Measurements from ENCODE around the gene MEIS2. TPM values are rescaled to one million over a fixed set of nuclear protein-coding genes. Genes with fewer than 3 reads are reported as not detected.

The MEIS2 gene
- total RNA-seq, 5 donors from 2014 or later (not counting 1 experiment from before 2014, with no cell fraction given) = 0.38 to 0.54 TPM; not detected in 3

DNA sequence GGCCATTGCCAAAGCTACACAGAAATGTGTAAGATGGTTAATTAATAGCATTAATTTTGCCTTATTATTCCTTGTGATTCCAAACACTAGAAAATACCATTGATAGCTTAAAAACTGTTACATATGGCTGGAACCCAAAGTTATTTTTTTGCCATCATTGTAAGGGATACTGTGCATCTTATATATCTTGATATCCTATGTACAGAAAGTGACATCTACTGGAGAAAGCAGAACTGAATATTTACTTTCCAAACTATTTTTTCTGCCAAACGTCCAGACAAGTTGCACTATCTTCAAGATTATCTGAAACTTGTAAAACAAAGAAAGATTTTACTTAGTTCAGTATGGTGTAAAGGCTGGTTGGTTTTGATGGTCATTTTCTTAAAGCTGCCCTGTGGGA is 33.3 kb upstream of the MEIS2 start:
- CTCF ChIA-PET = interaction anchor here in 1 of 2 donors (0.6 kb wide), 1 partner anchor 44 kb away, joined by 3 read pairs; no protein-coding TSS in a partner anchor
- H3K9me3 ChIP-seq = no peaks in the 10 kb centered on the region
- DNase-seq = no peak

DNA sequence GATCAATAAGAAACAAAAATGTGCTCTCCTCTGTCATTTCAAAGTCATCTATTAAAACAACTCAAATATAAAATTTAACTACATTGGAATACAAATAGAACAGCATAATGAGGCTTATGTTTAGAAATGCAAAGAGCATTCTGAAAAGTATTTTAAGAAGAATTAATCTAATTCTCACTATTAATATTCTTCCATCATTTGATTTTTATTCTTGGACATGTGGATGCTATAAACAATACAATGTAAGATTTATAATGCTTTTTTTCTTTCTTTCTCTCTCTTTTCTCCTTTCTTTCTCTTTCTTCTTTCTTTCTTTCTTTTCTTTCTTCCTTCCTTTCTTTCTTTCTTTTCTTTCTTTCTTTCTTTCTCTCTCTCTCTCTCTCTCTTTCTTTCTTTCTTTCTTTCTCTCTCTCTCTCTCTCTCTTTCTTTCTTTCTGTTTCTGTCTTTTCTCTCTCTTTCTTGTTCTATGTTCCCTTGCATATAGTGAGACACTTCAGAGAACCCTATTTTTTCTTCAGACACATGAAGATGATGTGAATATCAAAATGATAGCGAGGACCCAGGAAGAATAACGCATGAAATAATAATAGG is 32.6 kb upstream of the MEIS2 start:
- Histone ChIP-seq H3K4me1 (ENCODE audit: control insufficient read depth in 1 of 2, extremely low read depth in 1 of 2, insufficient read depth in 2 of 2, low read length in 2 of 2) (no peaks in the 10 kb centered on the region), H3K4me3 (ENCODE audit: control insufficient read depth in 1 of 2, extremely low read depth in 1 of 2, low read length in 1 of 2) (no peak overlapping the region), H3K27me3 (replicated peaks in 1 of 2; ENCODE audit: control insufficient read depth in 2 of 2, extremely low read depth in 1 of 2, insufficient read depth in 2 of 2, low read length in 1 of 2) (peaks cover 0 to 8% of the 10 kb centered on the region in 2 experiments), H3K36me3 (ENCODE audit: control insufficient read depth in 2 of 2, extremely low read depth in 1 of 2, insufficient read depth in 1 of 2, low read length in 1 of 2) (no peaks in the 10 kb centered on the region), H3K9me3 (no peaks in the 10 kb centered on the region), H3K27ac (ENCODE audit: low read length) (no peak overlapping the region)
- no peak overlapping the region for H3K27ac Mint-ChIP-seq
- no peaks in the 10 kb centered on the region for H3K36me3 Mint-ChIP-seq
- peaks cover 16 to 20% of the 10 kb centered on the region in 2 donors for H3K27me3 Mint-ChIP-seq
- ChIA-PET CTCF (interaction anchor here in 1 of 2 donors (0.6 kb wide), 1 partner anchor 43 kb away, joined by 3 read pairs; no protein-coding TSS in a partner anchor), POLR2A (no interaction called here)
- no peaks in the 10 kb centered on the region for H3K4me1 Mint-ChIP-seq
- ATAC-seq (replicated peaks in 1 of 4) (no peak), DNase-seq (no peak)
- no CpG with 5 or more reads among the region's 2 CpGs for WGBS (ENCODE audit: insufficient coverage)
- H3K4me3 Mint-ChIP-seq = no peak overlapping the region
- no peaks in the 10 kb centered on the region for H3K9me3 Mint-ChIP-seq

More for the DNA sequence above, 33.3 kb upstream of the MEIS2 start:
- no peaks in the 10 kb centered on the region for H3K4me1 Mint-ChIP-seq
- no peaks in the 10 kb centered on the region for H3K36me3 Mint-ChIP-seq
- Histone ChIP-seq H3K4me1 (ENCODE audit: control insufficient read depth in 1 of 2, extremely low read depth in 1 of 2, insufficient read depth in 2 of 2, low read length in 2 of 2) (no peaks in the 10 kb centered on the region), H3K4me3 (ENCODE audit: control insufficient read depth in 1 of 2, extremely low read depth in 1 of 2, low read length in 1 of 2) (no peak overlapping the region), H3K27ac (ENCODE audit: low read length) (no peak overlapping the region), H3K36me3 (ENCODE audit: control insufficient read depth in 2 of 2, extremely low read depth in 1 of 2, insufficient read depth in 1 of 2, low read length in 1 of 2) (no peaks in the 10 kb centered on the region), H3K27me3 (replicated peaks in 1 of 2; ENCODE audit: control insufficient read depth in 2 of 2, extremely low read depth in 1 of 2, insufficient read depth in 2 of 2, low read length in 1 of 2) (peaks cover 0 to 8% of the 10 kb centered on the region in 2 experiments)
- POLR2A ChIA-PET = no interaction called here
- H3K9me3 Mint-ChIP-seq = no peaks in the 10 kb centered on the region
- no peak overlapping the region for H3K27ac Mint-ChIP-seq
- no peak for ATAC-seq (replicated peaks in 1 of 4)
- no CpG with 5 or more reads among the region's 1 CpG for WGBS (ENCODE audit: insufficient coverage)
- H3K4me3 Mint-ChIP-seq = no peak overlapping the region
- H3K27me3 Mint-ChIP-seq = peaks cover 16 to 20% of the 10 kb centered on the region in 2 donors

DNA sequence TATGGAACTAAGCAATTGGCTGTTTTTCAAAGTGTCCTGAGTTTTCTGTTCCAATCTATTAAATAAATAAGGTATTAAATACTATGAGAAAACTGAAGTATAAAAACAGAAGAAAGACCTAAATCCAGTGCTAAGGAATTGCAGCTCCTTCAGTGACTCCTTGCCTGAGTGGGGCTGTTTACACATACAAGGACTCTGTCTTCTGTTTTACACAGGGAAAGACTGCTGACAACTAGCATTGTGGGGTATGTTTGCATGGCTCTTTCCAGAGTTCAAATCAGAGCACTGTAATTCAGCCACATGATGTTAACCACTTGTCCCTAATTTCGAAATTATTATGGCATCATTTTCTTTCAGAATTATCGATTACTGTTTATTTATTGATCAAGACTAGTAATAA is 31.3 kb upstream of the MEIS2 start:
- H3K4me3 ChIP-seq (ENCODE audit: control insufficient read depth in 1 of 2, extremely low read depth in 1 of 2, low read length in 1 of 2) = no peak overlapping the region
- Mint-ChIP-seq H3K4me1 (no peaks in the 10 kb centered on the region), H3K27ac (no peak overlapping the region), H3K4me3 (no peak overlapping the region), H3K27me3 (peaks cover 13 to 20% of the 10 kb centered on the region in 2 donors), H3K36me3 (no peaks in the 10 kb centered on the region), H3K9me3 (no peaks in the 10 kb centered on the region)
- CTCF ChIA-PET = no interaction called here
- no peaks in the 10 kb centered on the region for H3K9me3 ChIP-seq
- H3K4me1 ChIP-seq (ENCODE audit: control insufficient read depth in 1 of 2, extremely low read depth in 1 of 2, insufficient read depth in 2 of 2, low read length in 2 of 2) = no peaks in the 10 kb centered on the region
- no peak for ATAC-seq (replicated peaks in 1 of 4)
- no peaks in the 10 kb centered on the region for H3K36me3 ChIP-seq (ENCODE audit: control insufficient read depth in 2 of 2, extremely low read depth in 1 of 2, insufficient read depth in 1 of 2, low read length in 1 of 2)
- POLR2A ChIA-PET = no interaction called here
- no peak overlapping the region for H3K27ac ChIP-seq (ENCODE audit: low read length)
- 0% methylated on average over 1 of the region's 2 CpGs for WGBS (ENCODE audit: insufficient coverage)
- peaks cover 0 to 8% of the 10 kb centered on the region in 2 experiments for H3K27me3 ChIP-seq (replicated peaks in 1 of 2; ENCODE audit: control insufficient read depth in 2 of 2, extremely low read depth in 1 of 2, insufficient read depth in 2 of 2, low read length in 1 of 2)
- DNase-seq = no peak

DNA sequence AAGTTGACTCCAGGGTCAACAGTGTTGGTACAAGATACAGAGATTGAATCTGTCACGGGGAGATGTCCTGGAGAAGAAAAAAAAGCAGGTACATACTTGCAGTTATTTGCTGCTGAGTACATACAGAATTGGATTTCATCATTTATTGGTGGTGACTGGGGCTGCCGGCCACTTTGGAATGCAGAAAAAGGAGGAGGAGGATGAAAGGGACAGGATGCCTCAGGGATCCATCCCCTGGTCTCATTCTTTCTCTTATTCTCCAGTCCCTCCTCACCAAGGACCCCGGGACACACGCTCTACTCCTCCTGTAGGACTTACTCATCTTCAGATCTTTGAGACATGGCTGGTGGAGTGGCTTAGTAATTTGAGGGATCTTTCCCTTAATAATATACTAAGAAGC is 30.0 kb upstream of the MEIS2 start:
- H3K27ac Mint-ChIP-seq = no peak overlapping the region
- ChIA-PET POLR2A (interaction anchor here in 1 of 2 donors (0.6 kb wide), 1 partner anchor 9 kb away, joined by 3 read pairs; no protein-coding TSS in a partner anchor), CTCF (interaction anchor here in 1 of 2 donors (1.2 kb wide), 1 partner anchor 9 kb away, joined by 4 read pairs; no protein-coding TSS in a partner anchor)
- Histone ChIP-seq H3K4me3 (ENCODE audit: control insufficient read depth in 1 of 2, extremely low read depth in 1 of 2, low read length in 1 of 2) (no peak overlapping the region), H3K4me1 (ENCODE audit: control insufficient read depth in 1 of 2, extremely low read depth in 1 of 2, insufficient read depth in 2 of 2, low read length in 2 of 2) (no peaks in the 10 kb centered on the region), H3K27me3 (replicated peaks in 1 of 2; ENCODE audit: control insufficient read depth in 2 of 2, extremely low read depth in 1 of 2, insufficient read depth in 2 of 2, low read length in 1 of 2) (peaks cover 0 to 8% of the 10 kb centered on the region in 2 experiments), H3K9me3 (no peaks in the 10 kb centered on the region), H3K36me3 (ENCODE audit: control insufficient read depth in 2 of 2, extremely low read depth in 1 of 2, insufficient read depth in 1 of 2, low read length in 1 of 2) (no peaks in the 10 kb centered on the region), H3K27ac (ENCODE audit: low read length) (no peak overlapping the region)
- DNase-seq (no peak), ATAC-seq (replicated peaks in 1 of 4) (no peak)
- H3K36me3 Mint-ChIP-seq = no peaks in the 10 kb centered on the region
- H3K27me3 Mint-ChIP-seq = peaks cover 8 to 15% of the 10 kb centered on the region in 2 donors
- WGBS (ENCODE audit: insufficient coverage) = no CpG with 5 or more reads among the region's 4 CpGs
- no peaks in the 10 kb centered on the region for H3K9me3 Mint-ChIP-seq
- H3K4me1 Mint-ChIP-seq = no peaks in the 10 kb centered on the region
- no peak overlapping the region for H3K4me3 Mint-ChIP-seq

DNA sequence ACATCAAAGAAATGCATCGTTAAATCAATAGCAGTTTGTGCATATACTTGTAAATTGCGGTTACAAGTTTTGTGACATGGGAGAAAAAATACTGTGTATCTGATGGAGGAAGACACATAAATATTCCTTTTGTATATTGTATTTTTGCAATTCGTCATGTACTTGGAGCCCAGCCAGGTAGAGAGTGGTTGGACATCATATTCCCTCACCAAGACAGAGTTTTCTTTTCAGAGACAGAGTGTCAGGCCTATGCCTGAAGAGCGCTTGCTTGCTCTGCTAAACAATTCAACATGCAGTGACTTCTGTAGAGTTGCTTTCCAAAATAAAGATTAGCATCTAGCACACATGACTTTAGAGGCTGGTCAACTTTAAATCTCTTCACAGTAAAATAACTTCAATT is 24.8 kb upstream of the MEIS2 start:
- Histone ChIP-seq H3K27me3 (replicated peaks in 1 of 2; ENCODE audit: control insufficient read depth in 2 of 2, extremely low read depth in 1 of 2, insufficient read depth in 2 of 2, low read length in 1 of 2) (peaks cover 0 to 3% of the 10 kb centered on the region in 2 experiments), H3K4me1 (ENCODE audit: control insufficient read depth in 1 of 2, extremely low read depth in 1 of 2, insufficient read depth in 2 of 2, low read length in 2 of 2) (no peaks in the 10 kb centered on the region), H3K4me3 (ENCODE audit: control insufficient read depth in 1 of 2, extremely low read depth in 1 of 2, low read length in 1 of 2) (no peak overlapping the region), H3K9me3 (no peaks in the 10 kb centered on the region), H3K36me3 (ENCODE audit: control insufficient read depth in 2 of 2, extremely low read depth in 1 of 2, insufficient read depth in 1 of 2, low read length in 1 of 2) (no peaks in the 10 kb centered on the region), H3K27ac (ENCODE audit: low read length) (no peak overlapping the region)
- Mint-ChIP-seq H3K36me3 (no peaks in the 10 kb centered on the region), H3K27ac (no peak overlapping the region), H3K4me3 (no peak overlapping the region), H3K9me3 (no peaks in the 10 kb centered on the region), H3K27me3 (peaks cover 10 to 12% of the 10 kb centered on the region in 2 donors), H3K4me1 (no peaks in the 10 kb centered on the region)
- DNase-seq (no peak), ATAC-seq (replicated peaks in 1 of 4) (no peak)
- WGBS (ENCODE audit: insufficient coverage) = no CpG with 5 or more reads among the region's 4 CpGs
- ChIA-PET POLR2A (no interaction called here), CTCF (no interaction called here)

DNA sequence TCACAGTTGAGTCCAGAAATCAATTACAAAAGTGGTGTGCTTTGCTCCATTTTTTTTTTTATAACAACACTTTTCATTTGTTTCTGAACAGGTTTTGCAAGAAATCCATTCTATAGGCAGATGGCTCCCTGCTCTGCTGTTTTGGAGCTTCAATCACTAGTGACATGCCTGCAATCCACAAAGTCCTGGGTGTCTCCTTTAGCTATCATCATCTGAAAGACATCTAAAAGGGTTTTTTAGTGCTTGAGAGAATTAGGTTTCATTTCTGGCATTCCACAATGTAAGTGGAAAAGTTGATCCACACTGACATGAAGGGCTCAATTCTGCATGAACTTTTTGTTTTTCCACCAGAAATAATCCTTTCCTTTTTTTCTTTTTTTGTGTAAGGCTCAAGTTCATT is 24.0 kb upstream of the MEIS2 start:
- no peak for ATAC-seq (replicated peaks in 1 of 4)
- H3K4me3 ChIP-seq (ENCODE audit: control insufficient read depth in 1 of 2, extremely low read depth in 1 of 2, low read length in 1 of 2) = no peak overlapping the region
- H3K27me3 ChIP-seq (replicated peaks in 1 of 2; ENCODE audit: control insufficient read depth in 2 of 2, extremely low read depth in 1 of 2, insufficient read depth in 2 of 2, low read length in 1 of 2) = peaks cover 0 to 3% of the 10 kb centered on the region in 2 experiments
- Mint-ChIP-seq H3K4me3 (no peak overlapping the region), H3K4me1 (no peaks in the 10 kb centered on the region), H3K27ac (no peak overlapping the region), H3K9me3 (no peaks in the 10 kb centered on the region), H3K36me3 (no peaks in the 10 kb centered on the region), H3K27me3 (peaks cover 9 to 10% of the 10 kb centered on the region in 2 donors)
- POLR2A ChIA-PET = no interaction called here
- no peaks in the 10 kb centered on the region for H3K4me1 ChIP-seq (ENCODE audit: control insufficient read depth in 1 of 2, extremely low read depth in 1 of 2, insufficient read depth in 2 of 2, low read length in 2 of 2)
- H3K9me3 ChIP-seq = no peaks in the 10 kb centered on the region
- DNase-seq = no peak
- CTCF ChIA-PET = no interaction called here
- H3K36me3 ChIP-seq (ENCODE audit: control insufficient read depth in 2 of 2, extremely low read depth in 1 of 2, insufficient read depth in 1 of 2, low read length in 1 of 2) = no peaks in the 10 kb centered on the region
- no peak overlapping the region for H3K27ac ChIP-seq (ENCODE audit: low read length)

Data from T-cell (primary cell).